GM21723 (cell line): ENCODE results near the gene TEAD3.

Experiments
- ATAC-seq: cut with Tn5 transposase; IDR thresholded peaks from one replicate; pipeline ENCODE4 v1.9.1; 2021; ENCODE audit warnings: mild to moderate bottlenecking, moderate library complexity; ENCODE audit not compliant: unreplicated experiment

Gene TEAD3

DNA sequence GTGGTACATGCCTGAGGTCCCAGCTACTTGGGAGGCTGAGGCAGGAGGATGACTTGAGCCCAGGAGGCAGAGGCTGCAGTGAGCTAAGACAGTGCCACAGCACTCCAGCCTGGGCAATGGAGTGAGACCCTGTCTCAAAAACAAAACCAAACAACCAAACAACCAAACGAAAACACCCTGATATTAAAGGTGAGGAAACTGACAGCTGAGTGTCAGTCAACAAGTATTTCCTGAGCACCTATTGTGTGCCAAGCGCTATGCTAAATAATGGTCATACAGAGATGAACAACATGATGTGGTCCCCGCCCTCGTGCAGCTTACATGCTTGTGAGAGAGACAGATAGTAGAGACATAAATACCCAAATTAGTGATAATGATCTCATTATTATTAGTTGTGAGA lies 17.7 kb upstream of the TEAD3 start:
- no peak for ATAC-seq

DNA sequence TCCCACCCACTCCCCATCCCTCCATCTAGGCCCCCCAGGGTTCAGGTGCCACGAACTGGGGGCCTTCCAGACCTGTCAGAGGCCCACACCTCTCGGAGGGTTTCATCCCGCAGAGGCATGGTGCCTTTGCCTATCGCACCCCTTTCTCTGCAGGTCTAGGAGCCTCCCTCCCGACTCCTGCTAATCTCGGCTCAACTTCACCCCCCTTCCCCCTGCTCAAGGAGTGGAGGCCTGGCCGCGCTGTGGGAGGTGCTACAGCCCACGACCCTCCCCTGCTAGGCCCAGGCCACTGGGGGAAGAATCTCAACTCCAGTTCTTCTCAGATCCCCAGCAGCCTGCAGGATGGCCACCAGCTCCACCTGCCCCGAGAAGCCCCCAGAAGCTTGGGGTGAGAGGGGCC lies 15.9 kb upstream of the TEAD3 start, which contains the start of gene TULP1:
Gene TULP1 (minus strand): TSS at position 157 of the 400 bp plus-strand sequence. CDS start 38 bp downstream, at position 119.
- ATAC-seq, result no peak

DNA sequence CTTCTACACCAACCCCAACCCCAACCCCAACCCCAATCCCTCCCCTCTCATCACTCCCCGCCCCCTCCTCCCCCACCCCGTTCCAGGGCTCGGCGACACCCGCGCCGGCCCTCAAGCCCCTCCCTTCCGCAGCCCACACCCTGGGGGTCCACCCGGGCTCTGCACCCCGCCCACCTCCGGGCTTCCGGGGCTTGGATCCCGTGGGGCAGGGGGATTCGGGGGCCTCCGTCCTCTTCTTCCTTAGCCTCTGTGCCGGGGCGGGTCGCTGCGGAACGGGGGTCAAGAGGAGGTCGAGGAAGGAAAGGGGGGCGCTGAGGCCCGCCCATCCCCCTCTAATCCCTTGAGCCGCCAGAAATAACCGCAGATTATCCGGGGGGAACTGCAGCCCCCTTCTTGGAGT lies 15.1 kb upstream of the TEAD3 start:
- ATAC-seq, result no peak

DNA sequence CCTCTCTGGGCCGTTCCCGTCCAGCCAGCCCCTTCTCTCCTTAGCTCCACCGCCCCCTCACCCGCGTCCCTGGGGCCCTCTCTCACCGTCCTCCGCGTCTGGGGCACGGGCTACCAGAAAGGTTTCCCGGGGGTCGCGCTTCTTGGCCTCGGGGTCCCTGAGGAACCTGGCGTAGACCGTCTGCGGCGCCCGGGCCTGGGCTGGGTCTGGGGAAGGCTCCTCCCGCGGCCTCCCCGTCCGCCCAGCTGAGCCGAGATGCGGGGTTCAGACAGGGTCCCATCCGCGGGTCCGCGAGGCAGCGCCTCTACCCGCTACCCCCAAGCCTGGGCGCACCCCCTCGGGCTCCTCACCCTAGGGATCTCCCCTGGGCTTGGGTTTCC lies 14.7 kb upstream of the TEAD3 start:
- ATAC-seq, result no peak

DNA sequence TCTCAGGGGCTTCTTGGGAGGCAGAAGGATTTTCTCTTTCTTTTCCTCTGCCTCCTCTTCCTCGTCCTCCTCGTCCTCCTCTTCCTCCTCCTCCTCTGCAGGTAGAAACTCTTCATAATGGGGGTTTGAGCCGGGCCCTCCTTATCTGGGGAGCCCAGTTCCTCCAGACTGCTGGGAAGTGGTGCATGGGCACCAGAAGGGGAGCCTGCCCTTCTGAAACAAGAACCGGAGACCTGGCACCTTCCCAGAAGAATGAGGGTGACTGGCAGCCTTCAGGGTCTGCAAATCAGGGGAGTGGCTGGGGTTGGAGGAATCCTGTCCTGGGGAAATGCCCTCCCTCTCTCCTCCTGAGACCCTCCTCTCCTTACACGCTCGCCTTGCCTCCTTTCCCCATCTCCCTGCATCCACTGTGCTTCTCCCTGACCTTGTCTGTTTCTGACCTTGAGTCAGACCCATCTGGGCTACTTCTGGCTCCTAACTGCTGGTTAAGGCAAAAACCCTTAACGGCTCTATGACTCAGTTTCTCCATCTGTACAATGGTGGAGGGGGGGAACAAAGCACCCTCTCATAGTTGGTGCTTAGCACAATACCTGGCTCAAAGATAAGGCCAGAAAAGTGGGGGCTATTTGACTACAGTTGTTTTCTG lies 14.2 kb upstream of the TEAD3 start:
- no peak for ATAC-seq

DNA sequence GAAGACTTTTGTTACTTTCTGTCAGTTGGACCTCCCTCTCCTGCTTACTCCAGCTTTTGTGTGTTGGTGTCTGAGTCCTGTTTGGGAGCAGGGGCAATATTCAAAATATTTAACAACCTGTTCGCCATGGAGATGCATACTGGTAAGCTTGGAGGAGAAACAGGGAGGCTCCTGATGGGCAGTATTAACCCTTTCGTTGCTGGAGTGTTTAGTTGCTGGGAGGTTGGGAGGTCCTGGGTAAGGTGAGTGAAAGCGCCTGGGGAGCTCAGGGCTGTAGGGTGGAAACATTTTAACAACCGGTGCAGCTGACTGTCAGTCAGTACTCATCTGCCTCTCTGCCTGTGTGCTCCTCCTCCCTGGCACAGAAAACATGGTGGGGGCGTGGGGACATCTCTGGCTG lies 11.7 kb upstream of the TEAD3 start:
- no peak for ATAC-seq

DNA sequence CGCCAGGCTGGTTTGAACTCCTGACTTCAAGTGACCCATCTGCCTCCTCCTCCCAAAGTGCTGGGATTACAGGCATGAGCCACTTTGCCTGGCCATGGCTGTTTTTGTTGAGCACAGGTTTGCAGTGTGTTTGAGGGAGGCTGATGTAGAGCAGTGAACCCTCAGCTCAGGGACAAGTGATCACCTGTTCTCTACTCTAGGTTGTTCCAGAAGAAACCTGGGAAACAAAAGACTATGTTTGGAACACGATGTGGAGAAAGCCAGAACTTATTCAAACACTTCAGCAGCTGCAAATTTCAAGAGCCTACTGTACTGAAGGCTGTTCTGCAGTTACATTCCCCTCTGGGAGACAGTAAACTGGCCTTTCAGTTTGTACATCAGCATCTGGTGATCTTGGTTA lies 11.1 kb upstream of the TEAD3 start:
- ATAC-seq, result no peak

DNA sequence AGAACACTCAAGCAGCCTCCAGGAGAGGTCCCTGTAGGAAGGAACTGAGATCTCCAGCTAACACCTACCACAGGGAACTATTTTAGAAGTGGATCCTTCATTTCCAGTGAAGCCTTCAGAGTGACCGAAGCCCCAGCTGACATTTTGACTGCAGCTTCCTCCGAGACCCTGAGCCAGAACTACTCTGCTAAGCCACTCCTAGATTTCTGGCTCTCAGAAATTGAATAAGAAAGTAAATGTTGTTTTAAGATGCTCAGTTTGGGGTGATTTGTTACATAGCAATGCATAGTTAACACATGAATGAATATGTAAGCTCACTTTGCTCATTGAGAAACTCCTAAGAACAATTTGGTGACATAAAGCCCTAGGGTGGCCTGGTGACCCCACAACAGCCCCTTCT lies 10.3 kb upstream of the TEAD3 start:
- ATAC-seq, result no peak

DNA sequence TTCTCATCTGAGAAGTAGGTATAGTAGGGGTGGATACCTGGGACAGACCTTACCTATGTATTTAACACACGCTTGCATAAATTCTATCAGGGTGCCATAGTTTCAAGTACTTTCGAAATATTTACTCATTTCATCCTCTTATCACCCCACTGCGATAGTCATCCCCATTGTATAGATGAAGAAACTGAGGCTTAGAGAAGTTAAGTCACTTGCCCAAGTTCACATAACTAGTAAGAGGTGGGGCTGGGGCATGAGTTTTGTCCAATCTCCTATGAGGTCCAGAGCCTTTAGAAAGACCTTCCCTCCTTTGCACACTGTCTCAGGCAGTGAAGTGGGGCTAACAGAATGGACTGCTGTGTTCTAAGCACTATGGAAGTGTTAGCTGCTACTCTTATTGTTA lies 9.7 kb upstream of the TEAD3 start:
- no peak for ATAC-seq

DNA sequence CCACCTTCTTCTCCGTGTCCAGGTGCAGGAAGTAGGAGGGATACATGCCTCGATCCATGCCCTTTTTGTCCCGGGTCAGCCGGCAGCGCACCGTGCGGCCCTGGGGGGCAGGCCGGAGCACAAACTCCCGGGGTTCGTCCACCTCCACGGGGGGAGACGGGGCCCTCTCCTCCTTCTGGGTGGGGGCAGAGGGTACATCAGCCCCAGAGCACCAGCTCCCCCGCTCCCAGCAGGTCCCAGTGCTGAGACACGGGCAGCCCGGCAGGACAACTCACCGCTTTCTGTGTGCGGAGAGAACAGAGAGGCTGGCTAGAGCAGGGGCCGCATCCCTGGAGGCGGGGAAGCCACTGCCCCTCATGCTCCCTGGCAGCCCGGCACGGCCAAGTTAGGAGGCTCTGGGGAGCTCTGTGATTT lies 9.1 kb upstream of the TEAD3 start:
- no peak for ATAC-seq

DNA sequence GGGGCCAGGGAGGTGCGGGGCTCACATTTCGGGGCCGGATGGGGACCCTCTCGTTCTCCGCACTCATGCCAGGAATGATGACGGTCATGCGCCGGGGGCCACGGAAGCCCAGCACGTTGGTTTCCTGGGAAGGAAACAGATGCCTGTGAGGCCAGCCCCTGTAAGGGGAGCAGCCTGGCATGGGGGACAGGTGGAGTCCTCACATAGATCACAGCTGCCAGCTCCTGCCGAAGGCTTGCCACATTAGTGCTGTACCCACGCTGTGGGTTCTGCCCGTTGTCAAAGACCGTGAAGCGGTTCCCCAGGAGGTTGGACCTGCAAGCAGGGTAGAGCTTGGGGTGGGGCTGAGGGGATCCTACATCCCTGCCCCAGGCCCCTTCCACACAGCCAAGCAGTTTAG lies 6.7 kb upstream of the TEAD3 start:
- ATAC-seq, result no peak

DNA sequence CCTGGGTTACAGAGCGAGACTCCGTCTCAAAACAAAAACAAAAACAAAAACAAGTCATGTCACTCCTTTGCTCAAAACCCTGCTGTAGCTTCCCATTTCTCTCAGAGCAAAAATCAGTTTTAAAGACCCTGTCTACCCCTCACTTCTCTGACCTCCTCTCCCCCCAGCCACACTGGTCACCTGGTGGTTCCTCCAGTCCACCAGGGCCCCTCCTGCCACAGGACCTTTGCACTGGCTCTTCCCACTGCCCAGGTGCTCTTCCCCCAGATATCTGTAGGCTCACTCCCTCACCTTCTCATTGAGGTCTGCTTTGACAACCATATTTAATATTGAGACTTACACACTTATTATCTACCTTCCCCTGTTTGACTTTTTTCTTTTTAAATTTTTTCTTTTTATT lies 4.9 kb upstream of the TEAD3 start:
- no peak for ATAC-seq

DNA sequence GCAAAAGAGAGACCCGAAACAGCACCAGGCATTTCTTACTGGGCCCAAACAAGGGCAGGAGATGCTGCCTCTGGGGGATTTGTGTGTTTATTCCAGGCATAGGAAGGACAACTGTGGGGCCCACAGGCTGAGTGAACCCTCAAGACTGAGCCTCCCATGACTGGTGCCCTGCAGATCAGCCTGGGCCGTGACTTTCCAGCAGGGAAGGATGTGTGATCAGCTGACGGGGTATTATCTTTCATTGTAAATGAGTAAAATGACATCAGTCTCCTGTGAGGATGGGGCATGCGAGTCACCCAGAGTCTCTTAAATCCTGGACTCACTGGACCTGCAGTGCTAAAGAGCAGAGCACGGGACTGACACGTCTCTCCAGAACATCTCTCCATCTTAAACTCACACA lies 3.9 kb upstream of the TEAD3 start:
- no peak for ATAC-seq

DNA sequence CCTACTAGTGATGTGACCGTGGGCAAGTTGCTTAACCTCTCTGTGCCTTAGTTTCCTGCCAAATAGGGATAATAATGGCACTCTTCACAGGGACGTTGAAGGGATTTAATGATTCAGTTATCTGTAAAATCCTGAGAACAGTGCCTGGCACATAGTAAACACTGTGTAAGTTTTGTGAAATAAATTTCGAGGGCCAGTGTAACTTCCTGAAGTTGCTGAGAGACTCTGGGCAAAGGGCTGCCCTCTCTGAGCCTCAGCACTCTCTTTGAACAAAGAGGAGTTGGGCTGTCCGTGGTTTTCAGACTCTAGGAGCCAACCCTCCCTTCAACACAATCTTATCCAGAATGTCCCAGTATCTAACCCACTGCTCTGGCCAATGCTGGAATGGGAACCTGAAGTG lies 2.5 kb upstream of the TEAD3 start:
- no peak for ATAC-seq

DNA sequence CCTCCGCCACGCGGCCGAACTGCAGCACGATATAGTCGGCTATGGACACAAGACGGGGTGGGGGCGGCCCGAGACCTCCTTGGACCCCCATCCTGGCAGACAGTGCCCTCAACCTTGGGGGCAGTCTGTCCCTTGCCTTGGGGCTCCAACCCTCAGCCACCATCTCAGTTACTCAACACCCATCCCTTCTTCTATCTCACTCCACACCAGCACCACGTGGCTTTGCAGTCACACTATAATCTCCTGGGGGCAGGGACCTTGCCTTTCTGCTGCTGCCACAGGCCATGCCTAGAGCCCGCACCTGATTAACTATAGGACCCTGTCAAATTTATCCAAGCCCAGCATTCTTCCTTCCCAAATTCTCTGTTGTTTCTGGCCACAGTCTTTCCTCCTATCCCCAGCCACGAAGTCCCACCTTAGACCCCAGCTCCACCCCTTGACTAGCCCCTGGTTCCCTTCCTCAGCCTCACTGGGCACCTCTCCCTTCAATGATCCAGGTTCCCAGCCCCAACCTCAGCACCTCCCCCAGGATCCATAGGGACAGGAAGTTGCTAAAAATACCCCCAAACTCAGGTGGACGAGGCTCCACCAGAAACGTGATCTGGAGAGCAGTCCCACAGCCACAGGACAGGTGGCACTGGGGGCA lies 1.7 kb upstream of the TEAD3 start:
- ATAC-seq, result no peak

DNA sequence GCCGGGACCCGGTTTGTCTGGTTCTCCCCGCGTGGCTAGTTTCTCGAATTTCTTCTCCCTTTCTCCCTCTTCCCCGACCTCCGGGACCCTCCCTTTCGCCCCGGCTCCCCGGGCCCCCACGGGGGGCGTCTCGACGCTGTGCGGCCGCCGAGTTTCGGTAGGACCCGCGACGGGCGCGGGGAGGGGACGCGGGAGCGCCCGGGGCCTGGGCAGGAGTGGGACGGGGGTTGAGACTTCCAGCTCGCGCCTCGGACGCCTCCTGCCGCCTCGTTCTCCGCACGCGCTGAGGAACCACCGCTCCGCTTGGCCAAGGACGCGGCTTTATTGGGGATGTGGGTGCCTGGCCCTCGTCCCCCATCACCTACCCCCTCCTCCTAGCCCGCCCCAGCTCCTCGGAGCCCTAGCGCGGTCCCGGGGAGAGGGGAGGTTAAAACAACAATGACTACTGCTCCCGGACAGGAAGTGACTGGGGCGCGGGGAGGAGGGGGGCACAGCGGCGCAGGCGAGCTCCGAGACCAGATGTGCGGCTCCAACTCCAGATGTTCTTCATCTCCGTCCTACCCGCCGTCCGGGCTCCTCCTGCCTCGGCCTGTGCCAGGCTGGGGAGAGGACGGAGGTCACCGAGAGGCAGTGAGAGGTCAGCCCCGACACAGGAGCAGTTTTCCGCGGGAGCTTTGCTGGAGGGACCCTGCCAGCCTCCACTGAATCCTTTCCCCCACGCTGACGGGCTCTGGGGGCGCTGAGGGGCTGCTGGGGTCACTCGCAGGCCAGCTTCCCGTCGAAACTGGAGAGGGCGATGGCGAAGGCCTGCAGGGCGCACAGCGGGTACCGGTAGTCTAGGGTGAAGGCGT lies 917 bp upstream of the TEAD3 start:
- ATAC-seq, result no peak

DNA sequence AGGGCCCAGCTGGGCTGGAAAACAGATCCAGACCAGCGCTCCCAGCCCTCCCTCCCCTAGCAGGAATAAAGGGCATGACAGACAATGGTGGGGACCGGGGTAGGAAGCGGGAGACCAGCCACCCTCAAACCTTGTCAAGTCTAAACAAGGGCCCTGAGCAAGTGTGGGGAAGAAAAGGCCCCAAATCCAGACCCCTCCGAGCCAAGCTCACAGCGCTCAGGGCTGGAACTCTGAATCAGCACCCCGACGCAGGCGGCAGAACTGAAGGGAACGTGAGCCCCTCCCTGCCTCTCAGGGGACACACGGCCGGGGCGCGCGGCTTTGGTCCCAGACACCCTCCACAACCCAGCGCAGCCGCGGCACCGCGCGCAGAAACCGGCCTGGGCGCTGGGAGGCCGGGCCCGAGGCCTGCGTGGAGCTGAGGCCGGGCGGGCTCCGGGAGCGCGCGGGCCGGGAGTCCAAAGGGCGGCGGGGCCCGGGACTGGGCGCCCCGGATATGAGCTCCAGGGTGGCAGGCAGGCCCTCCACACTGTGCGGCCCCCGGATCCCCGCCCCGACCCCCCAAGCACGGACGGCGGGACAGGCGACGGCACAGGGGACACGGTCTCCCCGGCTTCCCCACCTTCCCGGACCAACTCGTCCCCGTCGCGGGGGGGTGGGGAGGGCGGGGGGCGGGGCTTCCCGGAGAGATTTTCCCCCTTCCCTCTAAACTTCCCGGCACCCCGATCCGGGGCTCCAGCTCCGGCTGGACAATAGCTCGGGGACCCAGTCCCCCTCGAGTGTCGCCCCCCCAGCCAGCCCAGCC lies 641 bp downstream of the TEAD3 start:
- ATAC-seq, result no peak

DNA sequence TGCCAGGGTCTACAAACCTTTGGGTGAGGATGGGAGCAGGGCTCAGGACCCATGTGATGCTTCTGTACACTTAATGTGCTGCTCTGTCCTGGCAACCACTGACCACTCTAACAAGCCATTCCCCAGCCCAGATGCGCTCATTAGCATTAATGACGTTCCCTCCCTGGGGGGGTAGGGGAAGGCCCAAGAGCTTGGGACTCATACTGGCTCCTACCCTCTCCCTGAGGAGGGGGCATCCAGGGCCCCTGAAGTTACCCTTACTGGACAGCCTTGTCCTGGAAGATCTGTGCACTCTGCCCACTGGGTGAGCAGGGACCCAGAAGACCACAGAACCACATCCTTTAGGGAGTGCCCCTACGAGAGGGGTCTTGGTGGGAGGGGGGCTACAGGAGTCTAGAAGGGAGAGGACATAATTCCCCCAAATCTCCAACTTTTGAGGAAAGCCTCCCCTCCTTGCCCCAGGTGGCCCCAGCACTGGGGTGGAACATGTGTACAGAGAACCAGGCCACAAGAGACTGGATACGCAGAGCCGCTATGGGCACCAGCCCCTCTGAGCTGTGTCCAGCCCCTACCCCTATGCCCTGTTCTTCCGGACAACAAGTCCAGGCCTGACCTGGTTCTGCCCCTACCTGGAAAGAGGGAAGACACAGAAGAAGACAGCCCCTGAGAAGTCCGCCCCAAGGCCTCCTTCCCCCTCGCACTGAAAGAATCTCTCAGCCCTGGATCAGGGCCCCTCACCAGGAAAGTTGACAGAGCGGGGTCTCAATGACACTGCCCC lies 1.4 kb downstream of the TEAD3 start:
- no peak for ATAC-seq

DNA sequence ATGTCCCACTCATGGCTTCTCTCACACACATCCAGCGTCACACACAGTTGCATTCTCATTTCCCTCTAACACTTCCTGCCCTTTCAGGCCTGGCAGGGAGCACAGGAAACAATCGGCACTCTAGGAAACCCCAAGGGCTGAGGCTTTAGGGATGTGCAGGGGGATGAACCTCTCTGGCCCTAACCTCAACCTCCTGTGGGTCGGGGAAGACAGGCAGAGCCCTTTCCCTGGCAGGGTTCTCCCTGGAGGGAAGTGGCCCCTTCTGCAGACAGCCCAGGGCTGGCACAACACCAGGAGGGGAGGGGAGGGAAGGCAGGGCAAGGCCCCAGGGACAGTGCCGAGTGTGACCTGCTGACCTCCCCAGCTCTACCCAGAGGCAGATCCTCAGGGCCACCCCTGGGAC lies 2.7 kb downstream of the TEAD3 start:
- no peak for ATAC-seq

DNA sequence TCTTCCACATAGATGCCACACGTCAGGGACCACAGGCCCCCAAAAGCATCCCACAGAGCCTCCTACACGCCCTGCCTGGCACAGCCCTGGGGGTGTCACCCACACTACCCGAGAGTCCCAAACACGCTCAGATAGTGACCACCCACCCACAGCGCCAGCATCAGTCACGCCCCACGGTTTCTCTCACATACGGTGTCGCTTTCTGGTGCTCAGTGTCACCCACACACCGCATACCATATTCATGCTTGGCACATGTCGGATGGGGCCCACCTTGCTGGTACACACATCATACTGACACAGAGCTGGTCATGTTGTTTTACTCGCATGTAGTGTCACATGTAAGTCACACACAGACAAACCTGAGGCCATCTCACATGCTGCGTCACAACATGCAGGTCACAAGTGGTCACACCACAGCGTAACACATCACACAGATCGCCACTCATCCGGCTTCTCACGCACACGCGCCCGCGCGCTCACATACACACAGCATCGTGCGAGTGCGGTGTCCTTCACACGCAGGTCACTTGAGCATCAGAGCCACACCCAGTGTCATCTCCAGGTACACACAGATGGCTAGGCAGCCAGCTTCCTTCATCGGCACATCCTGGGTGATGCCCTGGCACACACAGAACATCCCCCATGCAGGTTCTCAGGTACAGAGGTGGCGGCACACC lies 3.4 kb downstream of the TEAD3 start:
- ATAC-seq, result no peak
